GM18505 (cell line): Measurements from ENCODE around the gene TBL1Y.

Source experiments
- ATAC-seq: cut with Tn5 transposase; IDR thresholded peaks from one replicate; pipeline ENCODE4 v1.9.1; 2021; ENCODE audit not compliant: unreplicated experiment
- POLR2A ChIP-seq: IDR thresholded peaks from 4 replicates; pipeline ENCODE4 v1.6.1; 2011; ENCODE audit warnings: borderline replicate concordance; ENCODE audit not compliant: insufficient read depth, insufficient read length; ENCODE audit errors: extremely low read depth

The TBL1Y gene

DNA sequence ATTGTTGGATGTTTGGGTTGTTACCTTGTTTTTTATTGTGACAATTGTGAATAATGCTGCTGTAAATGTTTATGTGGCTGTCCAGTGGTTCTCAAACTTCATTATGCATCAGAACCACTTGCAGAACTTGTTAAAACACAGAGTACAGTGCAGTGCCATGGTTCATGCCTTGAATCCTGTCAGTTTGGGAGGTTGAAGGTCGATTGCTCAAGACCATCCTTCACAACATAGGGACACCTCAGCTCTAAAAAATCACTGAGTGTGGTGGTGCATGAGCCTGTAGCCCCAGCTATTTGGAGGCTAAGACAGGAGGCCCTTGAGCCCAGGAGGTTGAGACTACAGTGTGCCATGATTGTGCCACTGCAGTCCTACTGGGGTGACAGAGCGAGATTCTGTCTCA is 25.0 kb downstream of the TBL1Y start:
- no peak for ATAC-seq

DNA sequence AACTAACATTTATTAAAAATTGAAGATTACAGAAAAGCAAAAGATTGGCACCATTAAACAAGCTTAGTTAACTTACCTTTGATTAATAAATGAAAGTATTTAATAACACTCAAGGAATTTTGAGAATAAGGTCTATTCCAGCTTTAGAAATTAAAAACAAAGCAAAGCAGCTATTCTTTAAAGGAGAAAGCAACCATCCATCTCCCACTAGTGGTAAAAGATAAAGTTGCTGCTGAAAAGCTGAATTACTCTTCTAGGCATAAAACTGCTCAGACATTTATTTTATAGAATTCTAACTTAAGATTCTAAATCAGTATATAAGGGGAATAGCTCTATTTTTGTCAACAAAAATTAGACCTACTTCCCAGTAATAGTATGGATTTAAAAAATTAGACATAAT is 37.2 kb downstream of the TBL1Y start:
- TF ChIP-seq POLR2A = no peak
- ATAC-seq = no peak

More for the DNA sequence above, 25.0 kb downstream of the TBL1Y start:
- TF ChIP-seq POLR2A = no peak

GRCh38 chrY:6948378-6948777 is 37.9 kb downstream of the TBL1Y start:
- no peak for TF ChIP-seq POLR2A
- ATAC-seq = no peak

DNA sequence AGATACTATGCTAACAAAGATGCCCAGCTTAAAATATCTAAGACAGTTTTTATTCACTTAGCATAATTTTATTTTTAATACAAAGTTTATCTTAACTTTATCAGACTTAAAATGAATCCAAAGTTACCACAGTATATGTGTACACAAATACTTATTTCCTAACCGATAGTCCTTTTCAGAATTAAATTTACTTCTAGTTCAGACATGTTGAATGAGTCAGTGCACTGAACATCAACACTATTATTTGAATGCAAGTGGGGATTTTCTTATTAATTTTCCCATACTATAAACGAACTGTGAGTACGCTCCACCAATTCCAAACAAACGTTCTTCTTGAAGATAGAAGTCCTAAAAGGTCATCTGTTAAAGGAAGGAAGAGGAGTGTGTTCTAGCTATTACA is 39.5 kb downstream of the TBL1Y start:
- no peak for TF ChIP-seq POLR2A
- no peak for ATAC-seq

DNA sequence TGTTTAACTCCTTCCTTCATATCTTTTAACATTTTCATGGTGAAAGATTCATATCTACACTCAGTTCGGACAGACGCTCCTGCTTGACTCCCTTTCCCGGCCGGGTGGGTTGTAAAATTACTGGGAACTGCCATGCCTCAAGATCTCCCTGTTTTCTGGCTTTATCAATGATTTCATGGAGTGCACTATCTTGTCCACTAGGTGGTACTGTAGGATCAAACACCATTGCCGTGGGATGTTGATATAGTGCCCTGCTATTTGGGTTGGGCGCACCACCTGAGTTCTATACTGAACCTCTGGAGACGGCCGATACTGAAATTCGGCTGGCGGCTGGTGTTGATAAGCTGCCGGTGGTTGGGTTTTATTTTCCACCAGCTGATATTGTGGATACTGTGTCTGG is 54.2 kb downstream of the TBL1Y start:
- ATAC-seq = no peak
- no peak for TF ChIP-seq POLR2A

DNA sequence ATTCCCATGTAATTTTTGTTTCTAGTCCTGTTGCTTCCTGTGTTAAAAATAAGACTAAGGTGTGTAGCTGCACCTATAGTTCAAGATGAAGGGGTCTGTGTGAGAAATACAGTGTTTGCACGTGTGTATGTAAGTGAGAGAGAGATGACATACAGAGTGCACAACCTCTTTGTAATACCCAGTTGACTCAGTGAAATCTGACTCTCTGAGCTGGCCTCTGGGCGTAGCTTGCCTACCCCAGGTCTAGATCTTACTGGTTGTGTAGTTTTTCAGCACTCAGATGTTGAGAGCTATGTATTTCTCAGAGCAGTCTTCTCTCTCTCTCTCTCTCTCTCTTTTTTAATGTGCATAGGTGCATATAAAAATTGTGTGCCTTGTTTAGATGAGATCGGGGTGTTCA is 56.0 kb downstream of the TBL1Y start:
- no peak for ATAC-seq
- no peak for TF ChIP-seq POLR2A

GRCh38 chrY:6967736-6968135 is 57.2 kb downstream of the TBL1Y start:
- no peak for TF ChIP-seq POLR2A
- no peak for ATAC-seq

- no peak for TF ChIP-seq POLR2A
- ATAC-seq = no peak
Measured at GRCh38 chrY:6968191-6968590, 57.7 kb downstream of the TBL1Y start.

GRCh38 chrY:6972271-6972887 is 61.9 kb downstream of the TBL1Y start:
- ATAC-seq = no peak

DNA sequence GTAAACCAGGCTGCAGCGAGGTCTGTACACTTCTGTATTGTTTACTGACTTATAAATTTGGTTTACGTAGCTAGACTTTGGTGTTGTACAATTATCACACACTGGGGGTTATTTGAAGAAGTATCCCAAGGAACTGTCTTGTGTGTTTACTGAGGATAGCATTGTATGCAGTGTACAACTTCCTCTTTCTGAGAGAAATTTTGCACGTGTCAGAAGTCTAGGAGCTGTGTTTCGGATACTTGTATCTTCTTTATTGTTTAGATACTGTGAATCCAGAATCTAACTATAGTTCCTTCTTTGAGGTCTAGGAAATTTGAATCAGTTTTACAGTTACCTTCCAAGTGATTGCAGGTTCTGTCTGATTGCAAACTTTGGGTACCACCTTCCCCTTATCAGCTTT is 64.5 kb downstream of the TBL1Y start:
- ATAC-seq = no peak

More at GRCh38 chrY:6972271-6972887, 61.9 kb downstream of the TBL1Y start:
- no peak for TF ChIP-seq POLR2A

DNA sequence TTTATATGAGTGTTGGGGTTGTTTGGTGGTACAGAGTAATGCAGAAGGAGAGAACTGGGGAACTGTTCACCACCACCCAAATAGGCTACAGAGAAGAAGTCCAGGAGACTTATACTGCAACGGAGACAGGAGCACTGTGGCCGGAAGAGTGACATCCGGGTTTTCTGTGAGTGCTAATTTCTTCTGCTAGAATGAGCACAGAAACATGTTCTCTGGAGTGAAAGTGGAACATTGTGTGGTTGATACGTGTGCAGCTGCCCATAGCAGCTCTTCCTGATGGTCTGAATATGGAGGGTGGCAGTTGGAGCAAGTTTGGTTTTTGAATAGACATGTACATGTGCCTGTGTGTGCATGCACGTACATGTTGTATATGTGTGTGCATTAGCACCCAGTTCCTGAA is 67.3 kb downstream of the TBL1Y start:
- TF ChIP-seq POLR2A = no peak
- ATAC-seq = no peak

More for the DNA sequence above, 64.5 kb downstream of the TBL1Y start:
- TF ChIP-seq POLR2A = no peak

DNA sequence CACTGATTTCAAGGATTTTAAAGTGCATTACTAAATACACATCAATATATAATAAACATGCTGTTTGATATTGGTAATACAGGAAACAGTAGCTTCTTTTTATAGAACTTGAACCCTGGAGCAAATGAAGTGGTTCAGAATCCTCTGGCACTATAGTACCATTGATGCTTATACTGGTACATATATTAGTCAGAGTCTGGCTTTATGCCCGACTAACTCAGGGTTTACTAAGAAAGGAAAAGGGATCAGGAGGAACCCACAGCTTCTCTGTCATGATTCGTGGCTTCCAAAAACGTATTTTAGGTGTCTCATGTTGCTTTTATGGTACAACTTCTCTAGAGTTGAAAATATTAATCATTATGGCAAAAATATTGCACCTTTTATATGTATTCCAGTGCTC is 72.7 kb downstream of the TBL1Y start:
- no peak for TF ChIP-seq POLR2A

DNA sequence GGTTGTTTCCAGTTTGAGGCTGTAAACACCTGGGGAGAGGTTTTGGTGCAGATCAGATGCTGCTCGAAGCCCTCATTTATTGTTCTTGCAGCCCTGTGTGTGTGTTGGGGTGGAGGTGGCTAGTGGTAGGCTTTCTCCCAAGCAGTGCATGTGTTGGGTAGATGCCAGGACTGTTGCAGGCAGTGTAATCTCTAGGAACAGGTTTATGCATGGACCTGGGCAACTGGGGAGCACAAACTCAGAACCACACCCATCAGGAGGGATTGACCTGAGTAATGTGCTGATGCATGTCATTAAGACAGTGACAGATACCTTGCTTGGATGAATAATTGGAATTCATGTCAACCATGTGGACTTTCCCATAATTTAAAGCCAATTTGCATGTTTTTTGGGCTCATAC is 77.3 kb downstream of the TBL1Y start:
- ATAC-seq = no peak
- TF ChIP-seq POLR2A = no peak

More for the DNA sequence above, 72.7 kb downstream of the TBL1Y start:
- ATAC-seq = no peak

GRCh38 chrY:6989886-6990620 is 79.6 kb downstream of the TBL1Y start:
- no peak for TF ChIP-seq POLR2A
- no peak for ATAC-seq
